ENCODE results near the gene ALDOB. TPM values are rescaled to one million over a fixed set of nuclear protein-coding genes. Genes with fewer than 3 reads are reported as not detected.

ALDOB gene
- total and polyA plus RNA-seq, 2 of the 8 experiments (the other 6 are each of a cell fraction or from before 2014, with no cell fraction given) = not detected

- TF ChIP-seq ATF2 (IDR thresholded peaks at IDR 0.05; ENCODE audit: low read length) (no peak), BRCA1 (IDR thresholded peaks at IDR 0.05; ENCODE audit: low read depth, low read length) (no peak), ASH2L (IDR thresholded peaks at IDR 0.05; ENCODE audit: low read length) (no peak), CTBP2 (IDR thresholded peaks at IDR 0.05; ENCODE audit: borderline replicate concordance, insufficient read depth, insufficient read length, low read length) (no peak)
Observed at GRCh38 chr9:101393135-101393534, 42.4 kb downstream of the ALDOB start (continued).
